ENCODE measurements around the gene GRK5.

GRK5 gene

GRCh38 chr10:119371704-119372663, 164.6 kb downstream of the GRK5 start:
- DNase-seq (ENCODE audit: insufficient read length, low spot score) (no peak), FAIRE-seq (no peak)

- DNase-seq (ENCODE audit: insufficient read length, low spot score) (no peak), FAIRE-seq (no peak)
These were observed 166.1 kb downstream of the GRK5 start for GRCh38 chr10:119373294-119374102.

GRCh38 chr10:119374236-119374635, 166.9 kb downstream of the GRK5 start:
- DNase-seq (ENCODE audit: insufficient read length, low spot score) (no peak), FAIRE-seq (no peak)

DNA sequence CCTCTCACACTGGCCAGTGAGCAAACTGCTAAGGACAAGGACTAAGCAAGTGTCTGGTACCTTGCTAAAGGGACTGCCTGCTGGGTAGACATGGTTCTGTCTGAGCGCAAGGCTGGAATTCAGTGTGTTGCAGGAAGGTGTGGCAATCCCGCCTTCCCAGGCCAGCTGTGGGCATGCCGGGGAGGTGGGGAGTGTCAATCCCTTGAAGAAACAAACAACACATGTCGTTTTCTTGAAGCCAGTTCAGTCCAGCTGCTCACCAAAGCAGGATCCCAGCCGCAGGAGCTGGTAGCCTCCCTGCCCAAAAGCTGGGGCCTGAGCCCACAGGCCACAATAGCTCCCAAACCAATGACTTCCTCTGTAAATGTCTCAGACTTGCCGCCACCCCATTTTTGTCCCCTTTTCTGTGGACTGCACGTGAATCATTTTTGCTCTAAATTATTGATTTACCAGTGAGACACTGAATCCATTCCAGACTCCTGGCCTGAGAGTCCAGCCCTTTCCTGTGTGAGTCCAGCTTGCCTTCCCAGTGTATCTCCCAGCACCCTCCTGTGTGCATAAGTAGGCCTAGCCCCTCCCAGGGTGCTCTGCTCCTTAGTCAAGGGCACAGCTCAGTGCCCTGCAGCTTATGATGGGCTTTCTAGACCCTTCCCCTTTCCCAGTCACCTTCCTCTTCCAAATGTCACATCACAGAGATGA, 168.4 kb downstream of the GRK5 start:
- DNase-seq (ENCODE audit: insufficient read length, low spot score) (no peak), FAIRE-seq (no peak)

GRCh38 chr10:119377451-119377957, 170.1 kb downstream of the GRK5 start:
- DNase-seq (ENCODE audit: insufficient read length, low spot score) (no peak), FAIRE-seq (no peak)

DNA sequence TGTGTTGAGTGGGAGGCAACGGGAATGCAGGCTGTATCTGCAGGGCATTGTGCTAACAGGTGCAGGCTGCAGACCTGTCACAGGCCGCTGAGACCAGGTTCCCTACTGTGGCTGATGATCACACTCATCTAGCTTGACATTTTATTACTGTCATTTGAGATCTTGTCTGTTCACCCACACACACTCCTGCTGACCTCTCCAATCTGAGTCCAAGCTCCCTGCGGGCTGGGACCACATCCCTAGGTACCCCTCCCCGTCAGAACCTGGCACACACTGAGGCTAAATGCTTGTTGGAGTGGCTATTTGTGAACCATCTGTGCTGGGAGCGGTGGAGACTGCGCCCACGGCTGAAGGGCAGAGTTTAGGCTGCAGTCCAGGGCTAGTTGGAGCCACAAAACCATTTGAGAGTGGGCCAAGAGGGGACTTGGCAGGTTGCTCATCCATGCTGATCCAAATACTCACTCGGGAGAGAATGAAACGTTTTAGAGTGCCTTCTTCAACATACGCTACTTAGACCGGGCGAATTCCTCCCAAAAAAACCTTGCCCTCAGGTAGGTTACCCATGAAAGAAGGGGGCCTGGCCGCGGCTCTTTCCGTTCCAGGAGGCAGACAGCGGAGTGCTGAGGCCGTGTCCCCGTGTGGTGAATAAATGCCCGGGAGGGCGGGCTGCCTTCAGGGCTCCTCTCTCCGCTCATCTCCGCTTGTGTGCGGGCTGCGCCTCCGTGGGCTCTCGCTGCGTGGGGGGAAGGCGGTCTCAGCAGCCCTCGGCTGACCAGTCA, 170.8 kb downstream of the GRK5 start:
- FAIRE-seq: no peak
- no peak for DNase-seq (ENCODE audit: insufficient read length, low spot score)

GRCh38 chr10:119378737-119379067, 171.3 kb downstream of the GRK5 start:
- FAIRE-seq (no peak), DNase-seq (ENCODE audit: insufficient read length, low spot score) (no peak)

- no peak for FAIRE-seq
- DNase-seq (ENCODE audit: insufficient read length, low spot score): no peak
These were observed 172.2 kb downstream of the GRK5 start for GRCh38 chr10:119379466-119380071.

GRCh38 chr10:119383174-119383856, 175.9 kb downstream of the GRK5 start:
- no peak for DNase-seq (ENCODE audit: insufficient read length, low spot score)
- FAIRE-seq: no peak

GRCh38 chr10:119384127-119384526, 176.8 kb downstream of the GRK5 start:
- DNase-seq (ENCODE audit: insufficient read length, low spot score) (no peak), FAIRE-seq (no peak)

DNA sequence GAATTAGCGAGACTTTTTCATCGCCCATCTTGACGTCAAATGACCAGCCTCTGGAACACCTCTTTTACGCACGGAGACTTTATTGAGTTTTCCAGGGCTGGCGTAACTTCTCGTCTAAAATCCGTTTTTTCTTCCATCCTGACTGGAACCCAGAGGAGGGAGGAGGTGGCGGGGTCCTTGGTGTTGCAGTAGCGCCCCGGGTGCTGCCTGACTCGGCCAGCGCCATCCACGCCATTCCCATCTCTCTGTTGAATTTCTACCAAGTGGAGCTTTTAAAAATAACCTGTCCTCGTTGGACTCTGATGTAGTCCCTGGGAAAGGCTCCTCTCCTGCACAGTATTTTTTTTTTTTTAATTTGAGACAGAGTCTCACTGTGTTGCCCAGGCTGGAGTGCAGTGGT, 179.3 kb downstream of the GRK5 start:
- FAIRE-seq (no peak), DNase-seq (ENCODE audit: insufficient read length, low spot score) (no peak)

DNA sequence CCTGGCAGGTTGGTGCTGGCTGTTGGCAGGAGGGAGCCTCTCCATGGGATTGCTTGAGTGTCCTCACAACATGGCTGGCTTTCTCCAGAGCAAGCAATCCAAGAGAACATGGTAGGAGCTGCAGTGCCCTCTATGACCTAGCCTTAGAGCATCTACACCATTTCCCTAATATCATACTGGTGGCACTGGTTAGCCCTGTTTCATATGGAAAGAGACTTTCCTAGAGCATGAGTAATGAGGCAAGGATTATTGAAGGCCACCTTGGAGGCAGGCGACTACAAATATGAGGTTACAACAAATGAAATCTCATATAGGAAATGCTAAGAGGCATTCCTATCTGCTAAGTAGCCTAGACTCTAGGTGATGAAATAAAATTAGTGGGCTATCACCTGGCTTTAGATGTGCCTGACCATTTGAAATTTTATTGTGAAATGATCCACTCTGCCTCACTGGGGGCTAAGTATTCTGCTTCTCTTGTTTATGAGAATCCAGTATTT, 181.5 kb downstream of the GRK5 start:
- FAIRE-seq (no peak), DNase-seq (ENCODE audit: insufficient read length, low spot score) (no peak)

GRCh38 chr10:119391440-119392251, 184.3 kb downstream of the GRK5 start:
- no peak for DNase-seq (ENCODE audit: insufficient read length, low spot score)
- no peak for FAIRE-seq

DNA sequence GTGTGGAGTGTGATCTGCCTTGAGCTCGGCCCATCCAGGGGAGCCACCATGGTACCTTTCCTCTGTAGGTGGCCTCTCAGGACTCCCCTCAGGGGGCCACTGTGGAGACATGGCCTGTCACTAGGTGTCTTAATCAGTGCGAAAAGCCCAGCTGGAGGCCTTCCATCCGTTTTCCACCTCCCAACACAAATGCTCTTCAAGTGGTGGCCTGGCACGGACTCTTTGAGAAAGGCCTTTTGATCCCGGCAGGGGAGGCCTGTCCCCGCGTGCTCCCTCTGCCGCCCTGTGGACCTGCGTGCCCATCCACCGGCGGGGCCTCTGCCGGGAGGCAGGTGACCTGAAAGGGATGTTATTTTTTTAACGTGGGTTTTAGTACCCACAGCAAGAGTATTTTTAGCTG, 185.6 kb downstream of the GRK5 start:
- FAIRE-seq (no peak), DNase-seq (ENCODE audit: insufficient read length, low spot score) (no peak)

- FAIRE-seq (no peak), DNase-seq (ENCODE audit: insufficient read length, low spot score) (no peak)
These were observed 186.1 kb downstream of the GRK5 start for GRCh38 chr10:119393421-119393820.

DNA sequence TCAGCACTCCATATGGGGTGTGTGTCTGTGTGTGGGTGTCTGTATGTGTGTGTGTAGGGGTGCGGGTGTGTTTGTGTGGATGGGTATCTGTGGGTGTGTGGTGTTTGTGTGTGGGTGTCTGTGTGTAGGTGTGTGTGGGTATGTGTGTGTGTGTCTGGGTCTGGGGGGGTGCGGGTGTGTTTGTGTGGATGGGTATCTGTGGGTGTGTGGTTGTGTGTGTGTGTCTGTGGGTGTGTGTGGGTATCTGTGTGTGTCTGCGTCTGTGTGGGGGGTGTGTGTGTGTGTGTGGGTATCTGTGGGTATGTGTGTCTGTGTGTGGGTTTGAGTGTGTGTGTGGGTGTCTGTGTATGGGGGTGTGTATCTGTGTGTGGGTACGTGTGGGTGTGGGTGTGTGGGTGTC, 186.5 kb downstream of the GRK5 start:
- peak; percentile 40 for FAIRE-seq
- no peak for DNase-seq (ENCODE audit: insufficient read length, low spot score)

- DNase-seq (ENCODE audit: insufficient read length, low spot score): no peak
- FAIRE-seq: no peak
These were observed 187.4 kb downstream of the GRK5 start for GRCh38 chr10:119394657-119395279.
